Measurements from ENCODE around the gene RAD21L1. TPM values are rescaled to one million over a fixed set of nuclear protein-coding genes. Genes with fewer than 3 reads are reported as not detected.

The RAD21L1 gene
- total and polyA plus RNA-seq, 2 of the 8 experiments (the other 6 are each of a cell fraction or from before 2014, with no cell fraction given), result 0.06 to 0.26 TPM

GRCh38 chr20:1255675-1256074 lies 29.8 kb downstream of the RAD21L1 start (continued):
- TF ChIP-seq ATF2 (IDR thresholded peaks at IDR 0.05; ENCODE audit: low read length) (no peak), POU5F1 (IDR thresholded peaks at IDR 0.05; ENCODE audit: low read depth, low read length) (no peak)

Data from H1 (cell line).